NCI-H2227 treated with DMSO at 0.1 percent for 48 hours (cell line): ENCODE data around the gene GRXCR2.
"Not testable (repeated sequence)": the region's sequence is repeated elsewhere in the genome, so short reads cannot be mapped to it uniquely, and the experiment has no call there.

Experiments used
- DNase-seq: peaks from one replicate; lab custom pipeline; 2025; lab: John Stamatoyannopoulos, UW

GRXCR2 gene

GRCh38 chr5:145887217-145887616 is 14.4 kb upstream of the GRXCR2 start:
- no peak for DNase-seq

DNA sequence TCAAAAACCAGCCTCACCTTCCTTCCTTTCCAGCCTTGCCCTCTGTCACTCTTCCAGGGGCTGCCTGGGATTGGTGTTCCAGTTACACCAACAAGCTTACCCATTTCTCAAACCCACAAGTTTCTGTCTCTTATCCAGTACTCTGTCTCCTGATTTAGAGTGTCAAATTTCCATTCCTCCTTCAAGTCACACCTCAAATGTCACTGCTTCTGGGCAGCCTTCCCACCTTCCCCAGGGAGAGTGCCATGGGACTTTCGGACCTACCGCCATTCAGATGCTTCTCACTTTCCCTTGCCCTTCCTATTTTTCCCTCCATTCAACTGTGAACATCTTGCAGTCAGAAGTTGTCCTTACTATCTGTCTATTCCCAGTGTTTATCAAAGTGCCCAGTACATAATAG is 2.0 kb upstream of the GRXCR2 start:
- no peak for DNase-seq

GRCh38 chr5:145872486-145872885 is 328 bp downstream of the GRXCR2 start:
- DNase-seq: no peak

DNA sequence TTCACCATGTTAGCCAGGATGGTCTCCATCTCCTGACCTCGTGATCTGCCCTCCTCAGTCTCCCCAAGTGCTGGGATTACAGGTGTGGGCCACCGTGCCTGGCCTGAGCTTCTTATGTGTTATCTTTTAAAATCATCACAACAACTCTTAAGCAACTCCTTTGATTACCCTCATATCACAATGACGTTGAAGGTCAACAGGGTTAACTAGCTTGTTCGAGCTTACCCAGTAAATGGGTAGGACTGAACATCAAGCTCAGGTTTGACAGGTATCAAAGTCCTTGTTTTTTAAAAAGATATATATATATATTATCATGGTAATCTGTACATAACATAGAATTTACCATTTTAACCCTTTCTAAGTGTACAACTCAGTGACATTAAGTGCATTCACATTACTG is 3.1 kb downstream of the GRXCR2 start:
- DNase-seq: no peak

DNA sequence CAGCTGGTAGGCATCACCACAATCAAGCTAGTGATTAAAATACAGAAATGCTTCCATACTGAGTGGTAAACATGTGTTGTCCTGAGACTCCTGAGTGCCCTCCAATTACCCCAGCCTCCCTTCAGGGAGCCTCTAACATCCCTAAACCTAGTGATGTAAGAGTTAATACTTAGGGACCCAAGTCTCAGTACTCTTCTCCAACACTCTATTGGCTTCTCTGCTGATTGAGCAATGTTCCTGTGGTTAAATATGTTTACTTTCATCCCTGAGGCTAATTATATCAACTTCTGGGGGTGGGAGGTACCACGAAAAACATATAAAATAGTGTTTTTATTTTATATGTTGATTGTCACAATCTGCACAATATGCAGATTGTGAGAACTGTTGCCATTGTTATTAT is 5.0 kb downstream of the GRXCR2 start:
- no peak for DNase-seq

GRCh38 chr5:145864432-145864831 is 8.4 kb downstream of the GRXCR2 start:
- not testable (repeated sequence) for DNase-seq

GRCh38 chr5:145863003-145863402 is 9.8 kb downstream of the GRXCR2 start:
- DNase-seq: no peak

GRCh38 chr5:145859897-145860296 is 12.9 kb downstream of the GRXCR2 start:
- no peak for DNase-seq

- peak; percentile 71 for DNase-seq
Measured at GRCh38 chr5:145859453-145859852, 13.4 kb downstream of the GRXCR2 start.

DNA sequence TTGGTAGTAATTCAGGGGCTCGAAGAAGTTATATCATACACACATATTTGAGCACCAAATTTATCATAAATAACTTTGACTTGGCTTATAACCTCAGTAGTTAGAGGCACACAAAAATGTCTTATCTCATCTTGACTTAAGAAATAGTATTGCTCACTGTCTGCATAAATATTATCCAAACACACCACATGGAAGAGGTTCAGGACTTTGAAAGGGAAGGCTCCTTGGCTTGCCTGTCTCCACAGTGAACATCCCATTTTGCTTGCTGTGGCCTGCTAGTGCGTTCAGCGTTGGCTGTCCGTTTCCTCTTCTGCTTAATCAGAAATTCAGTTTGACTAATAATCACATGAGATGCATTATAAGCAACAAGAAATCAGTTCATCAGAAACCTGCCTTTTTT is 13.9 kb downstream of the GRXCR2 start:
- DNase-seq: peak; percentile 25

- peak; percentile 26 for DNase-seq
Measured at GRCh38 chr5:145856285-145856818, 16.5 kb downstream of the GRXCR2 start.

GRCh38 chr5:145855763-145856267 is 17.0 kb downstream of the GRXCR2 start:
- peak; percentile 17 for DNase-seq

GRCh38 chr5:145854651-145855258 is 18.1 kb downstream of the GRXCR2 start:
- no peak for DNase-seq

DNA sequence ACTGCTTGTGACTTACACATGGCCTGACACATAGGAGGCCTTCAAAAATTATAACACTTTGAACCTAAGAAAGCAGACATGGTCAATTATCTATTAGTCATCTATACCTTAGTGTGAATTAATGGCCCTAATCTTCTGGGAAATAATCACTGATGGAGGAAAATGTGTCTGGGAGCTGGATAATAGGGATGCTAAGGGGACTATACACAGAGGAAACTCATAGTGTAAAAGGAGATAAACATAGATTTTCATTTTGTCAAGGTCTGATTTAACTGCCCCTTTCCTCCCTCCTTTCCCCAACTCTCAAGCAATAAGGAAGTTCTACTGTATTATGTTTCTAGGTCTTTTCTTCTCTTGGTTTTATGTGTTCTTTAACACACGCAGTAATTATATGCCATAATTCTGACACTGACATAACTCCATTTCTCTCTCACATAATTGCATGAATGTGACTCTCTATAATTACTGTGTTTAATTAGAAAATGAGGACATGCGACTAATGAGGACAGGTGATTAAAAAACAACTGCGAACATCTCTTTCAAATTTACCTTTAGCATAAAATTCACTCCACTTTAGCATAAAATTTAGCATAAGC is 18.9 kb downstream of the GRXCR2 start:
- no peak for DNase-seq

- no peak for DNase-seq
Measured at GRCh38 chr5:145852990-145853389, 19.8 kb downstream of the GRXCR2 start.

DNA sequence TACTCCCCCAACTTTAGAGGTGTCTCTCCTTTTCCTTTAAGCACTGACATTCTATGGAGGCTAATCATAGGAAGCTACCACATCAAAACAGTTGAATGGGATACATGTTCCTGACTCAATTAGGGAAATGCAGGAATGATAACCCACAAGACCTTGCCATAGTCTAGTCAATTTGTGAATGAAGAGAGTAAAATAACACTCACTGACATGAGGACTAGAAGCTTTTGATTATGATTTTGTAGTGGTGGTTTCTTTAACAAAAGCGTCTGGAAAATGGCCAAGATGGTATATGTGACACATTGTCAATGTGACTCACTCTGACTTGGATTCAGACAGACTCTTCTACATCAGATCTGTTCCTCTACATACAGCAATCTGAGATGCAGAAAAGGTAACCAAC is 24.0 kb downstream of the GRXCR2 start:
- DNase-seq: no peak

DNA sequence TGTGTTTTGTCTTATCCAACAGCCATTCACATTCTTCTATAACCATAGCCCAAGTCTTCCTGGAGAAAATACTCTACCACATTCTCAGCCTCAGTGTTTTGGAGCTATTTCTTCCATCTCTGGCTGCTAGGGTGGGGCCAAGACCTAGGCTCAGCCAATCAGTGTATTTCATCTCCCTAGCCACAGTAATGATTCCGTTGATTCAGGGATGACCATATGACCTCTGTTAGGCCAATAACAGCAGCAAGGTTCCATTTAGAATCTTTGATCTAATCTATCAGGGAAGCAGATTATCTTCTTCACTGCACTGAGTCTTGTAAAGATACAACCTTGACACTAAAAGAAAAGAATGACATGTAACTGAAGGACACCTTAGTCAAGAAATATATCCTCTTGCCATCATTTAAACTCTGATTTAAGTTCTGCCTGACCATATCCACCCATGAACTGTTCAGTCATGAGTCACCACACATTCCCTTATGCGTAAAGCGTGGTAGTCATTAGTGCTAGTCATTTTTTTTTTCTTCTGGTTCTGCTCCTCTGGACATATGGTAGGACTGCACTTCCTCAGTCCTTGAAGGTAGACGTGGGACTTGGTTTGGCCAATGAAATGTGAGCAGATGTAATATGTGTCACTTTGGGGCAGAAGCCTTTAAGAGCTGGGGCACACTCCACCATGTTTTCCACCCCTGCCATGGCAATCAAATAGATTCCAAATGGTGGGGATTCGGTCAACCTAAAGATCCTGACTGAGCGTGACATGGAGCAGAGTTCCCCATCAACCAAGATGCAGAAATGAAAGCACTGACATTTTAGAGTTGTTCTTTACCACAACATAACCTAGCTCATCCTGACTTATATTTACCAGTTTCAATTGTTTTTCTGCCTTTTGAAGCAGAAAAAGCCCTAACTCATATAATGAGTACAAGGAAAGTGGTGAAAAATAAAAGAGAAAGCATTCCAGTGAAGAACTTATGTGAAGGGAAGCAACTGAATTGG is 25.0 kb downstream of the GRXCR2 start:
- no peak for DNase-seq

- DNase-seq: no peak
Measured at GRCh38 chr5:145846081-145846480, 26.7 kb downstream of the GRXCR2 start.

DNA sequence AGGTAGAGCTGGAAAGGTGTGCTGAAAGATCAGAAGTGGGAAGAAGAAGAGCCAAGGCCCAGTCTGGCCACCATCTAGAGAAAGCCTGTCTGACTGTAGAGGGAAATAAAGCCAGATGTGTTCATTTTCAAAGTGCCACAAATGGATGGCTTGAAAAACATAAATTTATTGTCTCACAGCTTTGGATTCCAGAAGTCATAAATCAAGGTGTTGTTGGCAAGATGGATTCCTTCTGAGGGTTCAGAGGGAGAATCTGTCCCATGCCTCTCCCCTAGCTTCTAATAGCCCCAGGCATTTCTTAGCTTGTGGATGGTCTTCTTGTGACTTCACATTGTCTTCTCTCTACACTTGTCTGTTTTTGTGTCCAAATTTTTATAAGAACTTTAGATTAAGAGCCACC is 31.5 kb downstream of the GRXCR2 start:
- DNase-seq: no peak

DNA sequence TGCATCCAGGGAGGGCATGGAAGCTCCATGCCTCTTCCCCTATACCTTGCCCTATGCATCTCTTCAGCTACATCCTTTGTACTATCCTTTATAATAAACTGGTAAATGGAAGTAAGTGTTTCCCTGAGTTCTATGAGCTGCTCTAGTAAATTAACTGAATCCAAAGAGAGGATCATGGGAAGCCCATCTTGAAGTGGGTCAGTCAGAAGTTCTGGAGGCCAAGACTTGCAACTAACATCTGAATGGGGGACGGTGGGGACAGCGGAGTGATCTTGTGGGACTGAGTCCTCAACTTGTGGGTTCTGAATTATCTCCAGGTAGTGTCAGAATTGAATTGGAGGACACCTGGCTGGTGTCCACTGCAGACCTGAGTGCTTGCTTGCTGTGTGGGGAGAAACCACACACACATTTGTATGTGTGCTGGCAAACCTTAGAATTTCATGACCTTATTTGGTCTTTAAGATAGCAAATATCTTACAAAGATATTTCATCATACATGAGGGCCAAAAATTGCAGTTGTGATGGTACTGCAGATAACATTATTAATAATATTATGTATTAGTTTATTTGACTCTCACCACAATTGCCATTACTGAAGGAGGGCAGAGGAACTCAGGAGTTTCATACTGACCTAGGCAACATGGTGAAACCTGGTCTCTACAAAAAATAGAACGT is 32.2 kb downstream of the GRXCR2 start:
- DNase-seq: no peak

GRCh38 chr5:145838276-145838675 is 34.5 kb downstream of the GRXCR2 start:
- no peak for DNase-seq

- not testable (repeated sequence) for DNase-seq
Measured at GRCh38 chr5:145836241-145836640, 36.6 kb downstream of the GRXCR2 start.
